ENCODE data around the gene CMC2. TPM values are rescaled to one million over a fixed set of nuclear protein-coding genes. Genes with fewer than 3 reads are reported as not detected.

CMC2 gene
- total and polyA plus RNA-seq, 2 of the 13 experiments (the other 11 are each of a cell fraction or from before 2014, with no cell fraction given): 116 to 129 TPM

GRCh38 chr16:80991792-80992430 lies 14.8 kb downstream of the CMC2 start (continued):
- no peak for TF ChIP-seq ZNF276 (CRISPR knock-in tag; IDR thresholded peaks at IDR 0.05; ENCODE audit: low read depth)
- no peak for TF ChIP-seq SRSF4 (IDR thresholded peaks at IDR 0.05; ENCODE audit: low read depth, low read length, poor library complexity, severe bottlenecking)
- TF ChIP-seq ELF4 (CRISPR knock-in tag; IDR thresholded peaks at IDR 0.05; ENCODE audit: borderline replicate concordance): no peak
- 0 out of 2 replicates have a peak, but pooled peaks have one; percentile 42 for TF ChIP-seq YEATS4 (CRISPR knock-in tag; IDR thresholded peaks at IDR 0.05; ENCODE audit: borderline replicate concordance)
- TF ChIP-seq ZNF503 (CRISPR knock-in tag; IDR thresholded peaks at IDR 0.05): peak; percentile 69
- no peak for TF ChIP-seq ZNF3 (CRISPR knock-in tag; IDR thresholded peaks at IDR 0.05)
- no peak; the same call in 1 of the 2 replicates for TF ChIP-seq HMG20A (CRISPR knock-in tag; IDR thresholded peaks at IDR 0.05; ENCODE audit: borderline replicate concordance)
- TF ChIP-seq PATZ1 (CRISPR knock-in tag; IDR thresholded peaks at IDR 0.05): no peak
- peak; percentile 83 for TF ChIP-seq ARID5B (CRISPR knock-in tag; IDR thresholded peaks at IDR 0.05)
- TF ChIP-seq BORCS8-MEF2B (CRISPR knock-in tag; IDR thresholded peaks at IDR 0.05): no peak
- no peak for TF ChIP-seq HOXA9 (CRISPR knock-in tag; IDR thresholded peaks at IDR 0.05; ENCODE audit: borderline replicate concordance)
- no peak for TF ChIP-seq ZSCAN12 (CRISPR knock-in tag; IDR thresholded peaks at IDR 0.05)
- TF ChIP-seq ZNF614 (CRISPR knock-in tag; IDR thresholded peaks at IDR 0.05; ENCODE audit: borderline replicate concordance): 0 out of 2 replicates have a peak, but pooled peaks have one; percentile 29
- no peak for TF ChIP-seq ZSCAN20 (CRISPR knock-in tag; IDR thresholded peaks at IDR 0.05; ENCODE audit: borderline replicate concordance)
- TF ChIP-seq U2AF2 (IDR thresholded peaks at IDR 0.05; ENCODE audit: low read depth, low read length): no peak
- no peak for TF ChIP-seq SOX13 (IDR thresholded peaks at IDR 0.05)
- TF ChIP-seq SOX13 (CRISPR knock-in tag; conservative IDR thresholded peaks at IDR 0.05 in 1 of 2, IDR thresholded peaks at IDR 0.05 in 1 of 2): peak in 1 of 2 experiments; percentile 82; a peak in 2 of 4 replicates
